GM23338 (cell line): ENCODE results near the gene ULBP3. TPM values are rescaled to one million over a fixed set of nuclear protein-coding genes. Genes with fewer than 3 reads are reported as not detected.

Experiments used
- ATAC-seq: fragments of 200-7000 bp; cut with Tn5 transposase; 3 replicates; pipeline ENCODE4 v1.9.1; 2020
- DNase-seq: peaks from one replicate; pipeline ENCODE4 v3.0.0-alpha.2; 2015; ENCODE audit warnings: low spot score
- H2AFZ ChIP-seq: fragments of 200-600 bp; sonication (generic); 2 replicates; pipeline ENCODE4 v1.8.0; 2016; ENCODE audit warnings: antibody characterized with exemption, mild to moderate bottlenecking, moderate library complexity
- H3F3A ChIP-seq: fragments of 200-600 bp; sonication (generic); replicated peaks from 2 replicates; pipeline ENCODE4 v1.8.0; 2017; ENCODE audit warnings: antibody characterized with exemption, mixed run types, low read depth
- H3K27ac ChIP-seq: fragments of 200-600 bp; sonication (generic); 2 replicates; pipeline ENCODE4 v1.6.1; 2016; ENCODE audit warnings: low read depth
- H3K27me3 ChIP-seq: fragments of 200-600 bp; sonication (generic); 2 replicates; pipeline ENCODE4 v1.8.0; 2016; ENCODE audit warnings: mild to moderate bottlenecking, mixed run types, moderate library complexity; ENCODE audit not compliant: insufficient read depth
- H3K36me3 ChIP-seq: fragments of 200-600 bp; sonication (generic); 2 replicates; pipeline ENCODE4 v1.8.0; 2016; ENCODE audit warnings: mild to moderate bottlenecking; ENCODE audit not compliant: insufficient read depth
- H3K4me1 ChIP-seq: fragments of 200-600 bp; sonication (generic); 2 replicates; pipeline ENCODE4 v1.8.0; 2016; ENCODE audit warnings: mild to moderate bottlenecking, moderate library complexity; ENCODE audit not compliant: insufficient read depth
- H3K4me2 ChIP-seq: fragments of 200-600 bp; sonication (generic); 2 replicates; pipeline ENCODE4 v1.7.1; 2017; ENCODE audit warnings: mixed run types
- H3K4me3 ChIP-seq: fragments of 200-600 bp; sonication (generic); 2 replicates; pipeline ENCODE4 v1.6.1; 2016; ENCODE audit warnings: mixed run types
- H3K79me2 ChIP-seq: fragments of 200-600 bp; sonication (generic); replicated peaks from 2 replicates; pipeline ENCODE4 v1.8.0; 2017; ENCODE audit warnings: mild to moderate bottlenecking; ENCODE audit not compliant: insufficient read depth
- H3K9me2 ChIP-seq: fragments of 200-600 bp; sonication (generic); 2 replicates; pipeline ENCODE4 v1.8.0; 2017; ENCODE audit not compliant: insufficient read depth
- H4K20me1 ChIP-seq: fragments of 200-600 bp; sonication (generic); replicated peaks from 2 replicates; pipeline ENCODE4 v1.8.0; 2017; ENCODE audit warnings: mild to moderate bottlenecking; ENCODE audit not compliant: insufficient read depth
- H3K27ac Mint-ChIP-seq: 2 replicates; pipeline ENCODE4 v1.8.0; 2020; ENCODE audit warnings: inconsistent platforms, mild to moderate bottlenecking, moderate library complexity, mixed read lengths
- H3K27me3 Mint-ChIP-seq: 3 replicates; pipeline ENCODE4 v1.8.0; 2022; ENCODE audit warnings: low read depth, mild to moderate bottlenecking, moderate library complexity, mixed read lengths, inconsistent platforms; ENCODE audit not compliant: insufficient read depth, poor library complexity
- H3K36me3 Mint-ChIP-seq: 3 replicates; pipeline ENCODE4 v1.8.0; 2021; ENCODE audit warnings: low read depth, mild to moderate bottlenecking, inconsistent platforms, moderate library complexity, mixed read lengths
- H3K4me1 Mint-ChIP-seq: 3 replicates; pipeline ENCODE4 v1.8.0; 2020; ENCODE audit warnings: mild to moderate bottlenecking, inconsistent platforms, mixed read lengths
- H3K4me3 Mint-ChIP-seq: 3 replicates; pipeline ENCODE4 v1.8.0; 2021; ENCODE audit warnings: moderate library complexity, mild to moderate bottlenecking, inconsistent platforms, mixed read lengths
- H3K9me3 Mint-ChIP-seq: 3 replicates; pipeline ENCODE4 v1.8.0; 2020; ENCODE audit warnings: moderate library complexity, mild to moderate bottlenecking, inconsistent platforms, mixed read lengths
- CTCF ChIP-seq, 2 experiments: fragments of 200-600 bp in 1 of 2; sonication (generic) in 1 of 2; conservative IDR thresholded peaks; 2 replicates each; pipeline versions ENCODE4 v1.5.1 to v1.6.1; 2016 to 2017; ENCODE audit warnings: antibody characterized with exemption in 2 of 2, low read depth in 2 of 2, mild to moderate bottlenecking in 2 of 2, moderate library complexity in 1 of 2
- EZH2 ChIP-seq: fragments of 200-600 bp; sonication (generic); IDR thresholded peaks from one replicate; pipeline ENCODE4 v1.8.0; 2017; ENCODE audit warnings: antibody characterized with exemption, mild to moderate bottlenecking, low read depth; ENCODE audit not compliant: unreplicated experiment
- EZH2phosphoT487 ChIP-seq: fragments of 200-600 bp; sonication (generic); IDR thresholded peaks from one replicate; pipeline ENCODE4 v1.8.1; 2018; ENCODE audit warnings: antibody characterized with exemption; ENCODE audit not compliant: unreplicated experiment
- JUNB ChIP-seq: IDR thresholded peaks from one replicate; pipeline ENCODE4 v1.6.1; 2016; ENCODE audit warnings: antibody characterized with exemption; ENCODE audit not compliant: unreplicated experiment
- NANOG ChIP-seq: IDR thresholded peaks from 2 replicates; pipeline ENCODE4 v1.6.1; 2016; ENCODE audit warnings: antibody characterized with exemption, borderline replicate concordance
- REST ChIP-seq: IDR thresholded peaks from one replicate; pipeline ENCODE4 v1.6.1; 2018; ENCODE audit warnings: antibody characterized with exemption; ENCODE audit not compliant: unreplicated experiment
- STAT1 ChIP-seq: IDR thresholded peaks from one replicate; pipeline ENCODE4 v1.6.1; 2016; ENCODE audit warnings: antibody characterized with exemption; ENCODE audit not compliant: unreplicated experiment
- ZNF114 ChIP-seq: fragments of 250-450 bp; sonication (Bioruptor Pico); IDR thresholded peaks from 2 replicates; pipeline ENCODE4 v1.5.0; 2020; ENCODE audit warnings: mild to moderate bottlenecking, moderate library complexity
- ZNF331 ChIP-seq: fragments of 250-450 bp; sonication (Bioruptor Pico); IDR thresholded peaks from 2 replicates; pipeline ENCODE4 v1.5.0; 2020; ENCODE audit warnings: low read depth, mild to moderate bottlenecking, moderate library complexity
- polyA plus RNA-seq: library from polyadenylated mRNA; unstranded; fragments of >200 nt; fragmentation: Nextera tagmentation; extraction: Ambion mirVana; gene quantifications from 2 replicates; pipeline ENCODE4 v1.2.1, GENCODE V29; 2016
- total RNA-seq: library from RNA; depleted of rRNA; stranded (reverse); fragments of >200 nt; shearing (Covaris generic); gene quantifications from 2 replicates; pipeline ENCODE4 v1.2.3, GENCODE V29; 2014

Gene ULBP3
- total and polyA plus RNA-seq, 2 experiments from 2014 or later, result 0.60 to 4.2 TPM

- Mint-ChIP-seq H3K4me3 (no peak overlapping the region), H3K27me3 (peaks cover 26% of the 10 kb centered on the region), H3K36me3 (no peaks in the 10 kb centered on the region), H3K27ac (no peak overlapping the region), H3K9me3 (no peaks in the 10 kb centered on the region), H3K4me1 (no peaks in the 10 kb centered on the region)
- TF ChIP-seq ZNF114 (CRISPR knock-in tag), result no peak
- TF ChIP-seq REST, result no peak
- TF ChIP-seq EZH2, result no peak
- no peak for TF ChIP-seq EZH2phosphoT487
- no peak for TF ChIP-seq ZNF331
- no peak for TF ChIP-seq STAT1
- TF ChIP-seq CTCF (conservative IDR thresholded peaks at IDR 0.05; ENCODE audit: low read depth in 2 of 2), result no peak
- TF ChIP-seq JUNB, result no peak
- TF ChIP-seq NANOG, result no peak
- DNase-seq (no peak), ATAC-seq (no peak)
- Histone ChIP-seq H4K20me1 (no peaks in the 10 kb centered on the region), H2AFZ (no peak overlapping the region), H3K4me1 (no peaks in the 10 kb centered on the region), H3K4me3 (no peak overlapping the region), H3K4me2 (no peak overlapping the region), H3K79me2 (no peaks in the 10 kb centered on the region), H3K36me3 (no peaks in the 10 kb centered on the region), H3F3A (no peaks in the 10 kb centered on the region), H3K9me2 (no peaks in the 10 kb centered on the region), H3K27me3 (peaks cover 31% of the 10 kb centered on the region), H3K27ac (no peak overlapping the region)
These were observed 25.2 kb downstream of the ULBP3 start for GRCh38 chr6:150043501-150044412.

GRCh38 chr6:150043096-150043495 lies 25.8 kb downstream of the ULBP3 start:
- no peak overlapping the region for H2AFZ ChIP-seq
- H3K27ac Mint-ChIP-seq, result no peak overlapping the region
- no peaks in the 10 kb centered on the region for H3K79me2 ChIP-seq
- ATAC-seq (no peak), DNase-seq (no peak)
- no peaks in the 10 kb centered on the region for H3K4me1 ChIP-seq
- no peak overlapping the region for H3K4me3 Mint-ChIP-seq
- peaks cover 38% of the 10 kb centered on the region for H3K27me3 ChIP-seq
- H3K4me3 ChIP-seq, result no peak overlapping the region
- no peaks in the 10 kb centered on the region for H3K9me2 ChIP-seq
- no peaks in the 10 kb centered on the region for H3K36me3 ChIP-seq
- TF ChIP-seq NANOG (no peak), EZH2 (no peak), ZNF114 (CRISPR knock-in tag) (no peak)
- no peaks in the 10 kb centered on the region for H4K20me1 ChIP-seq
- H3K27me3 Mint-ChIP-seq, result peaks cover 33% of the 10 kb centered on the region
- H3K4me2 ChIP-seq, result no peak overlapping the region
- H3K27ac ChIP-seq, result no peak overlapping the region
- no peaks in the 10 kb centered on the region for H3F3A ChIP-seq
- no peaks in the 10 kb centered on the region for H3K36me3 Mint-ChIP-seq
- H3K9me3 Mint-ChIP-seq, result no peaks in the 10 kb centered on the region
- peaks cover 3% of the 10 kb centered on the region; the same call in 2 of the 3 replicates for H3K4me1 Mint-ChIP-seq
